Skeletal muscle satellite cell (primary cell): ENCODE data around the gene CFAP77.
A peak's percentile ranks its signal among the peaks of the same experiment; 100 is the strongest.

Source experiments
- H3K27me3 ChIP-seq: 2 replicates; pipeline ENCODE4 v1.7.0; 2013; ENCODE audit warnings: low read length; ENCODE audit not compliant: control insufficient read depth, insufficient read depth
- H3K36me3 ChIP-seq: 2 replicates; pipeline ENCODE4 v1.7.0; 2013; ENCODE audit warnings: mild to moderate bottlenecking, control low read depth, low read length; ENCODE audit not compliant: insufficient read depth
- H3K4me1 ChIP-seq: 2 replicates; pipeline ENCODE4 v1.7.0; 2013; ENCODE audit warnings: low read length; ENCODE audit not compliant: control insufficient read depth, insufficient read depth
- H3K4me2 ChIP-seq: 2 replicates; pipeline ENCODE4 v1.7.0; 2013; ENCODE audit warnings: mild to moderate bottlenecking, low read length
- H3K4me3 ChIP-seq: 2 replicates; pipeline ENCODE4 v1.7.0; 2013; ENCODE audit warnings: low read length
- H3K9ac ChIP-seq: 2 replicates; pipeline ENCODE4 v1.7.0; 2013; ENCODE audit warnings: mild to moderate bottlenecking, low read depth, low read length, moderate library complexity
- H3K9me3 ChIP-seq: replicated peaks from 2 replicates; pipeline ENCODE4 v1.7.0; 2013; ENCODE audit warnings: mild to moderate bottlenecking, control low read depth, low read length

Gene CFAP77

GRCh38 chr9:132383462-132383883, 26.5 kb upstream of the CFAP77 start:
- Histone ChIP-seq H3K27me3 (no peaks in the 10 kb centered on the region), H3K9ac (no peak overlapping the region), H3K9me3 (no peaks in the 10 kb centered on the region), H3K36me3 (peaks cover 43% of the 10 kb centered on the region), H3K4me2 (no peak overlapping the region), H3K4me3 (no peak overlapping the region), H3K4me1 (no peaks in the 10 kb centered on the region)

- H3K9ac ChIP-seq: no peak overlapping the region
- no peaks in the 10 kb centered on the region for H3K4me1 ChIP-seq
- no peaks in the 10 kb centered on the region for H3K9me3 ChIP-seq
- no peak overlapping the region for H3K4me2 ChIP-seq
- peaks cover 40% of the 10 kb centered on the region for H3K36me3 ChIP-seq
- H3K27me3 ChIP-seq: no peaks in the 10 kb centered on the region
- no peak overlapping the region for H3K4me3 ChIP-seq
These were observed 25.6 kb upstream of the CFAP77 start for GRCh38 chr9:132384376-132384775.

DNA sequence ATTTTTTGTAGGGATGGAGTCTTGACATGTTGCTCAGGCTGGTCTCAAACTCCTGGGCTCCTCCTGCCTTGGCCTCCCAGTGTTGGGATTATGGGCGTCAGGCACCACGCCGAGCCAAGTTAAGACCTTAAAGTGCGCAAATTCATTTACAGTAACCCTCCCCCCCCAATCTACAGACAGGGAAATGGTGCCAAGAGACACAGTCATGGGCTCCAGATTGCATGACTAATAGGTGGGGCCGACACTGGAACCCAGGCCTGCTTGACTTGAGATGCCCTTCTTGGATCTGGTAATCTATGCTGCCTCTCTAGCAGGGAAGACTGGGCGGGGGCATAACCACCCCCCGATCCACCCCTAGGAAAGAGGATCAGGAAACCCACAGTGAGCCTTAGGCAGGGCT, 22.9 kb upstream of the CFAP77 start:
- Histone ChIP-seq H3K9me3 (no peaks in the 10 kb centered on the region), H3K36me3 (peaks cover 64% of the 10 kb centered on the region), H3K4me3 (no peak overlapping the region)

GRCh38 chr9:132390966-132391365, 19.0 kb upstream of the CFAP77 start:
- no peak overlapping the region for H3K4me2 ChIP-seq
- no peak overlapping the region for H3K4me3 ChIP-seq
- no peak overlapping the region for H3K9ac ChIP-seq
- peaks cover 67% of the 10 kb centered on the region for H3K36me3 ChIP-seq
- H3K4me1 ChIP-seq: no peaks in the 10 kb centered on the region
- H3K27me3 ChIP-seq: no peaks in the 10 kb centered on the region
- no peaks in the 10 kb centered on the region for H3K9me3 ChIP-seq

More for the DNA sequence above, 22.9 kb upstream of the CFAP77 start:
- Histone ChIP-seq H3K9ac (no peak overlapping the region), H3K4me2 (no peak overlapping the region), H3K27me3 (no peaks in the 10 kb centered on the region), H3K4me1 (no peaks in the 10 kb centered on the region)

- H3K36me3 ChIP-seq: peaks cover 67% of the 10 kb centered on the region
- no peak overlapping the region for H3K4me2 ChIP-seq
- H3K4me1 ChIP-seq: no peaks in the 10 kb centered on the region
- H3K27me3 ChIP-seq: no peaks in the 10 kb centered on the region
- H3K4me3 ChIP-seq: no peak overlapping the region
- no peak overlapping the region for H3K9ac ChIP-seq
- H3K9me3 ChIP-seq: no peaks in the 10 kb centered on the region
These were observed 18.6 kb upstream of the CFAP77 start for GRCh38 chr9:132391449-132391848.

DNA sequence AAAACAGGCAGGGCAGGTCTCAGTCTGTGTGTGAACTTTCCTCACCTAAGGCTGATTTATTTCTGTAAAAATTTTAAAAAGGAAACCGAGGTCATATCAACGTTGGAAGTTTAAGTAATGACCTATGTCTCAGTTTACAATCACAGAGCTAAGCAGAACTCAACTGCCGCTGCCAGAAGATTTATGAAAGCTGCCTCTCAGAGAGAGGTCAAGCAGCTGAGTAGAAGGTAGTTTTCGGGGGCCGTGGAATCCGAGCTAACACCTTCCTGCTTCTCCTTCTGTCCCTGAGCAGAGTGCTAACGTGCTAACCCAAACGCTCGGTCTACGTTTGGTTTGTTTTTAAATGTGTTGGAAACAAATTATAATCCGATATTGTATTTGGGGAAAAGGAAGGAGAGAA, 14.5 kb upstream of the CFAP77 start:
- Histone ChIP-seq H3K36me3 (peaks cover 53% of the 10 kb centered on the region), H3K4me2 (no peak overlapping the region), H3K27me3 (no peaks in the 10 kb centered on the region), H3K9ac (no peak overlapping the region), H3K4me3 (no peak overlapping the region), H3K4me1 (no peaks in the 10 kb centered on the region), H3K9me3 (no peaks in the 10 kb centered on the region)

DNA sequence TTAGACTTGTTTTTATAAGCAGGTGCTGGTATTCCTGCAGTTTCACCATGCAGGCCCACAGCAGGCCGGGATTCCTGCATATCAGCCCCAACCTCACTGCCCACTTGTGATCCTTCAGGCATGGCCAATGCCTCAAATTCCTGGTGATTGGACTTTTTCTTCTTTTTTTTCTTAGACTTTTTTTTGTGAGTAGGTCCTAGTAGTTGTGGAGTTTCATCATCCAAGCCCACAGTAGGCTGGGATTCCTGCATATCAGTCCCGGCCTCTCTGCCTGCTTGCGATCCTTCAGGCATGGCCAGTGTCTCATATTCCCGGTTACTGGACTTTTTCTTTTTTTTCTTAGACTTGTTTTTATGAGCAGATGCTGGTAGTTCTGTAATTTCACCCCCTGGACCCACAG, 8.2 kb upstream of the CFAP77 start:
- Histone ChIP-seq H3K36me3 (peaks cover 16% of the 10 kb centered on the region), H3K9ac (no peak overlapping the region), H3K4me2 (no peak overlapping the region), H3K4me1 (peaks cover 7% of the 10 kb centered on the region), H3K9me3 (no peaks in the 10 kb centered on the region), H3K27me3 (no peaks in the 10 kb centered on the region), H3K4me3 (no peak overlapping the region)

DNA sequence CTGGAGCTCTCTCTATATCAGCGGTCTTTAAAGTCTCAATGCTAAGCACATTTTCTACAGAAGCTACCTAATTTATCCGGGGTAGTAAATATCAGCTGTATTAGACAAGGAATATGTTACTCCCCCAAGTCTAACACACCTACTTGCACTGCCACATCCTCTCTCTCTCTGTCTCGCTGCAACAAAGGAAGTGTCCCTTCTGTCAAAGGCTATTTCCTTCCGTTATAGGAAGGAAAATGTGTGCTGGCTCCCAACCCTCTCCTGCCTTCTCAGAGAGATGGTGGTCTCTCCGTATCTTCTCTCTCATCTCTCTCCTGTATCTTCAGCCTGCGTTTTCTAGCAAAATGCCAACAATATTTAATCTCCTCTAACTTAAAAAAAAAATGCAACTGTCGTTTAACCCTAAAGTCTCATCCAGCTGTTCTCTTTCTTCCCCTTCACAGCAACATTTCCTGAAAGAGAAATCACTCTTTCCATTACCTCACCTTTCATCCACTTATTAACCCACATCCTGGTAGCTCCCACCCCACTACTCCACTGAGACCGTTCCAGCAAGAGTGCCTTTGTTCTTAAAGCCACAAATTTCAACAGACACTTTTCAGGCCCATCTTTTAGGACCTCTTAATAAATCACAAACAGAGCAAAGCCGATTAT, 5.7 kb upstream of the CFAP77 start:
- peaks cover 9% of the 10 kb centered on the region for H3K36me3 ChIP-seq
- no peak overlapping the region for H3K9ac ChIP-seq
- peaks cover 11% of the 10 kb centered on the region for H3K4me1 ChIP-seq
- H3K27me3 ChIP-seq: no peaks in the 10 kb centered on the region
- peak overlapping the region; percentile 0 for H3K4me2 ChIP-seq
- H3K9me3 ChIP-seq: no peaks in the 10 kb centered on the region
- no peak overlapping the region for H3K4me3 ChIP-seq

GRCh38 chr9:132406554-132407122, 3.4 kb upstream of the CFAP77 start, which contains the start of gene TTF1:
TSS of gene TTF1 (minus strand) at chr9:132406840. CDS start at chr9:132402821, 4,019 bp downstream.
- H3K4me1 ChIP-seq: peaks cover 20% of the 10 kb centered on the region
- peak within 1 kb of the TSS; percentile 83 for H3K4me3 ChIP-seq

GRCh38 chr9:132407196-132407595, 2.8 kb upstream of the CFAP77 start:
- Histone ChIP-seq H3K9me3 (no peaks in the 10 kb centered on the region), H3K4me3 (peak overlapping the region; percentile 83), H3K9ac (no peak overlapping the region), H3K4me2 (peak overlapping the region; percentile 88), H3K4me1 (peaks cover 20% of the 10 kb centered on the region), H3K36me3 (peaks cover 2% of the 10 kb centered on the region), H3K27me3 (peaks cover 20% of the 10 kb centered on the region)

More at GRCh38 chr9:132406554-132407122, 3.4 kb upstream of the CFAP77 start, which contains the start of gene TTF1:
- peak within 1 kb of the TSS; percentile 88 for H3K4me2 ChIP-seq
- peaks cover 6% of the 10 kb centered on the region for H3K36me3 ChIP-seq
- no peaks in the 10 kb centered on the region for H3K9me3 ChIP-seq
- H3K9ac ChIP-seq: peak within 1 kb of the TSS; percentile 87
- H3K27me3 ChIP-seq: peaks cover 15% of the 10 kb centered on the region

- Histone ChIP-seq H3K4me1 (peaks cover 20% of the 10 kb centered on the region), H3K9ac (no peak overlapping the region), H3K4me3 (no peak overlapping the region), H3K9me3 (no peaks in the 10 kb centered on the region), H3K4me2 (no peak overlapping the region), H3K27me3 (peaks cover 29% of the 10 kb centered on the region), H3K36me3 (no peaks in the 10 kb centered on the region)
These were observed 1.5 kb upstream of the CFAP77 start for GRCh38 chr9:132408521-132408920.

GRCh38 chr9:132410642-132411041, 631 bp downstream of the CFAP77 start:
- H3K9ac ChIP-seq: no peak overlapping the region
- no peaks in the 10 kb centered on the region for H3K9me3 ChIP-seq
- peak overlapping the region; percentile 87 for H3K4me2 ChIP-seq
- H3K27me3 ChIP-seq: peaks cover 50% of the 10 kb centered on the region
- peaks cover 16% of the 10 kb centered on the region for H3K4me1 ChIP-seq
- peak overlapping the region; percentile 73 for H3K4me3 ChIP-seq
- H3K36me3 ChIP-seq: no peaks in the 10 kb centered on the region
